Endothelial cell of umbilical vein (primary cell): ENCODE measurements around the gene ZFP90.

Experiments
- EZH2 ChIP-seq: IDR thresholded peaks from 2 replicates; pipeline ENCODE4 v1.6.1; 2012; ENCODE audit warnings: borderline replicate concordance, low read depth, mild to moderate bottlenecking, moderate library complexity, low read length, inconsistent platforms; ENCODE audit not compliant: severe bottlenecking
- GATA2 ChIP-seq: IDR thresholded peaks from 2 replicates; pipeline ENCODE4 v1.7.0; 2011; ENCODE audit warnings: low read depth, mild to moderate bottlenecking, moderate library complexity, mixed read lengths, low read length; ENCODE audit not compliant: insufficient read length, insufficient read depth
- JUN ChIP-seq: IDR thresholded peaks from 2 replicates; pipeline ENCODE4 v1.6.1; 2011; ENCODE audit warnings: borderline replicate concordance, low read depth; ENCODE audit not compliant: insufficient read length, insufficient read depth
- MYC ChIP-seq: IDR thresholded peaks from one replicate; pipeline ENCODE4 v1.6.1; 2011; ENCODE audit warnings: mild to moderate bottlenecking, low read depth, low read length
- POLR2A ChIP-seq: IDR thresholded peaks from 2 replicates; pipeline ENCODE4 v1.6.1; 2012; ENCODE audit warnings: low read depth, mild to moderate bottlenecking, control low read depth, low read length
- POLR2AphosphoS5 ChIP-seq: IDR thresholded peaks from 2 replicates; pipeline ENCODE4 v1.6.1; 2012; ENCODE audit warnings: low read depth, mild to moderate bottlenecking, control low read depth, low read length, moderate library complexity; ENCODE audit not compliant: insufficient read depth
- TF ChIP-seq, protein P1 (sequence below), 2 donors: IDR thresholded peaks; 1 replicate in 1 of 2; 2 replicates in 1 of 2; pipeline ENCODE4 v1.5.1; 2011; ENCODE audit warnings: low read length in 2 of 2, mild to moderate bottlenecking in 2 of 2, moderate library complexity in 2 of 2, control low read depth in 1 of 2, inconsistent platforms in 1 of 2, low read depth in 1 of 2; ENCODE audit not compliant: insufficient read depth in 1 of 2; ENCODE audit errors: extremely low read depth in 1 of 2
- TF ChIP-seq, protein P2 (sequence below): IDR thresholded peaks from 2 replicates; pipeline ENCODE4 v1.6.1; 2011; ENCODE audit not compliant: insufficient read depth, insufficient read length

DNA sequence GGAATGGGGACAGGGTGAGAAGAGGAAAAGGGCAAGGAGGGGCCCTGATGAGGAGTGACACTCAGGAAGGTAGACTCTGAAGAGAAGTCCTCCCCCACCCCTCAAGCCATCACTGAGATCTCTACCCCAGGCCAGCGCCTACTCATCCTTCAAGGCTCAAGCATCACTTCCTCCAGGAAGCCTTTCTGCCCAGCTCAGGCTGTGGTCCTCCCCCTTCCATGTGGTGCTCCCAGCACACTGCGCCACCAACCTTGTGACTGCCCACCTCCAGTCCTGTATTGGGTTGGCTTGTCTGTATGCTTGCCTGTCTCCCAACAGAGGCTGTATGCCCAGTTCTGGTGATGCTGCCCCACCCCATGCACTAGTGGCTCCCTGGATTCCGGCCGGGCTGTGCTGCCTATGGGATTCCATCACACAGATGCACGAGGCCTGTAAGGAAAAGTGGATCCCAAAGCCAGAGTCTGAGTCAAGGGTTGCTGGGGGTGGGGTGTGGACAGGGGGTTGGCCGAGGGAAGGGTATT is 19.8 kb upstream of the ZFP90 start:
- TF ChIP-seq, protein P1, sequence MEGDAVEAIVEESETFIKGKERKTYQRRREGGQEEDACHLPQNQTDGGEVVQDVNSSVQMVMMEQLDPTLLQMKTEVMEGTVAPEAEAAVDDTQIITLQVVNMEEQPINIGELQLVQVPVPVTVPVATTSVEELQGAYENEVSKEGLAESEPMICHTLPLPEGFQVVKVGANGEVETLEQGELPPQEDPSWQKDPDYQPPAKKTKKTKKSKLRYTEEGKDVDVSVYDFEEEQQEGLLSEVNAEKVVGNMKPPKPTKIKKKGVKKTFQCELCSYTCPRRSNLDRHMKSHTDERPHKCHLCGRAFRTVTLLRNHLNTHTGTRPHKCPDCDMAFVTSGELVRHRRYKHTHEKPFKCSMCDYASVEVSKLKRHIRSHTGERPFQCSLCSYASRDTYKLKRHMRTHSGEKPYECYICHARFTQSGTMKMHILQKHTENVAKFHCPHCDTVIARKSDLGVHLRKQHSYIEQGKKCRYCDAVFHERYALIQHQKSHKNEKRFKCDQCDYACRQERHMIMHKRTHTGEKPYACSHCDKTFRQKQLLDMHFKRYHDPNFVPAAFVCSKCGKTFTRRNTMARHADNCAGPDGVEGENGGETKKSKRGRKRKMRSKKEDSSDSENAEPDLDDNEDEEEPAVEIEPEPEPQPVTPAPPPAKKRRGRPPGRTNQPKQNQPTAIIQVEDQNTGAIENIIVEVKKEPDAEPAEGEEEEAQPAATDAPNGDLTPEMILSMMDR (IDR thresholded peaks at IDR 0.05; ENCODE audit: extremely low read depth in 1 of 2, insufficient read depth in 1 of 2, low read depth in 1 of 2, low read length in 2 of 2) = no peak
- TF ChIP-seq, protein P2, sequence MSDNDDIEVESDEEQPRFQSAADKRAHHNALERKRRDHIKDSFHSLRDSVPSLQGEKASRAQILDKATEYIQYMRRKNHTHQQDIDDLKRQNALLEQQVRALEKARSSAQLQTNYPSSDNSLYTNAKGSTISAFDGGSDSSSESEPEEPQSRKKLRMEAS = no peak
- no peak for TF ChIP-seq EZH2
- TF ChIP-seq POLR2A = no peak
- no peak for TF ChIP-seq MYC
- TF ChIP-seq JUN = no peak
- no peak for TF ChIP-seq POLR2AphosphoS5
- no peak for TF ChIP-seq GATA2
